DND-41 (cell line): ENCODE measurements around the gene JARID2.

ENCODE experiments used
- EZH2 ChIP-seq: IDR thresholded peaks from 3 replicates; pipeline ENCODE4 v1.6.1; 2012; ENCODE audit warnings: borderline replicate concordance, low read depth, mild to moderate bottlenecking, moderate library complexity, low read length, inconsistent platforms; ENCODE audit not compliant: severe bottlenecking
- TF ChIP-seq, protein P1 (sequence below): IDR thresholded peaks from 2 replicates; pipeline ENCODE4 v1.5.1; 2012; ENCODE audit warnings: borderline replicate concordance, low read length, moderate library complexity, mild to moderate bottlenecking; ENCODE audit not compliant: poor library complexity, severe bottlenecking; ENCODE audit errors: extremely low read depth

DNA sequence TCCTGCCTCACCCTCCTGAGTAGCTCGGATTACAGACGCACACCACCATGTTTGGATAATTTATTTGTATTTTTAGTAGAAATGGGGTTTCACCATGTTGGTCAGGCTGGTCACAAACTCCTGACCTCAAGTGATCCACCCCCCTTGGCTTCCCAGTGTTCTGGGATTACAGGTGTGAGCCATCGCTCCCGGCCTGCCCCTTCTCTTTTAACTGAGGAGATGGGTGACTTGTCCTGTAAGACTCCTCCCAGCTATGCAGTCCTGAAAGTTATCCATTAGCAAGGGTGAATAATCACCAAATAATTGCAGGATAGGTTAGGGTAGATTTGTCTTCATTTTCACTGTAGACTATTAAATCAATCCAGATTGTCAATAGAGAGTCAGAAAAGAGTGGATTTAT lies 40.5 kb upstream of the JARID2 start:
- TF ChIP-seq, protein P1, sequence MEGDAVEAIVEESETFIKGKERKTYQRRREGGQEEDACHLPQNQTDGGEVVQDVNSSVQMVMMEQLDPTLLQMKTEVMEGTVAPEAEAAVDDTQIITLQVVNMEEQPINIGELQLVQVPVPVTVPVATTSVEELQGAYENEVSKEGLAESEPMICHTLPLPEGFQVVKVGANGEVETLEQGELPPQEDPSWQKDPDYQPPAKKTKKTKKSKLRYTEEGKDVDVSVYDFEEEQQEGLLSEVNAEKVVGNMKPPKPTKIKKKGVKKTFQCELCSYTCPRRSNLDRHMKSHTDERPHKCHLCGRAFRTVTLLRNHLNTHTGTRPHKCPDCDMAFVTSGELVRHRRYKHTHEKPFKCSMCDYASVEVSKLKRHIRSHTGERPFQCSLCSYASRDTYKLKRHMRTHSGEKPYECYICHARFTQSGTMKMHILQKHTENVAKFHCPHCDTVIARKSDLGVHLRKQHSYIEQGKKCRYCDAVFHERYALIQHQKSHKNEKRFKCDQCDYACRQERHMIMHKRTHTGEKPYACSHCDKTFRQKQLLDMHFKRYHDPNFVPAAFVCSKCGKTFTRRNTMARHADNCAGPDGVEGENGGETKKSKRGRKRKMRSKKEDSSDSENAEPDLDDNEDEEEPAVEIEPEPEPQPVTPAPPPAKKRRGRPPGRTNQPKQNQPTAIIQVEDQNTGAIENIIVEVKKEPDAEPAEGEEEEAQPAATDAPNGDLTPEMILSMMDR: no peak
- TF ChIP-seq EZH2: no peak
